Measurements from ENCODE around the gene KIFC3.
A peak's percentile ranks its signal among the peaks of the same experiment; 100 is the strongest.
"Not testable (repeated sequence)": the region's sequence is repeated elsewhere in the genome, so short reads cannot be mapped to it uniquely, and the experiment has no call there.

The KIFC3 gene

DNA sequence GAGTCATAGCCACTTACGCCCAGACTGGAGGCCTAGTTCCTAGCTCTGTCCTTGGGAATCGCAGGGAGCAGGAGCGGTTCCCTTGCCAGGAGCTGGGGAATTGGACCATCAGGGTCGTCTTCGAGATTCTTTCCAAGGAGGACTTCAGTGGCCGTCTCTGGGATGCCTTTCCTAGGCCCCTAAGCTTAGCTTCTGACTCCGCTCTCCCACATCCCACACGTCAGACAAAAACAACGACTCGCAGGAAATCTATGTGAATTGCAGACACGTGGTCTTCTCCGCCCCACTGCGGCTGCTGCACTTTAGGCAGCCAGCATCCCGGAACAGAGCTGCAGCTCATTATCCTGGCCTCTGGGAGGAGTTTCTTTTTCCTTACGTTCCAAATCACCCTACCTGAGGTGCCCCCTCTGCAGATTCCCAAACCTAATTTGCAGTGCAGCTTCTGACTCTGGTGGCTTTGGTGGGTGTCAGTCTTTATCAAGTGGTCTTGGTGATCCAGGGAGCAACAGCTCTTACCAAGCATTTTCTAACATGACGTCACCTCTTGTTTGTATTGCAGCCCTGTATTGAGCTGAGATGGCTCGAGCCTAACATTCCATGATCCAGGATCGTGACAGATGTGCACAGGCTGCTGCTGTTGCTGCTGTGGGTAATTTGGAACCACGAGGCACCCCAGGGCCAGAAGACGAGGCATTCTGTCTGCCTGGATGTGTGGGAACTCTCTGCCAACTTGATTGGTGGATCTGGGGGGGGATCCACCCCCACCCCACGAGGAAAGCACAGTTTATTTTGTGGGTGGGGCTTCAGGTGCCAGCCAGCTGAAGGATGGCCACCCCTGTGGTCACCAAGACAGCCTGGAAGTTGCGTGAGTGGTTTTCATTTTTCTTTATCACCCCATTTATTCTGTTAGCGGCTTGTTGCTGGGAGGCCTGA, 65.6 kb downstream of the KIFC3 start:
- H3K36me3 ChIP-seq (ENCODE audit: control insufficient read depth in 1 of 2, insufficient read depth in 2 of 2, low read length in 2 of 2), result peaks cover 0 to 4% of the 10 kb centered on the region in 2 donors
- H3K4me1 ChIP-seq (ENCODE audit: control insufficient read depth in 1 of 2, insufficient read depth in 2 of 2, low read length in 2 of 2), result peaks cover 0 to 21% of the 10 kb centered on the region in 2 donors
- no peaks in the 10 kb centered on the region for H3K27me3 ChIP-seq (ENCODE audit: low read depth, low read length)
- H3K4me3 ChIP-seq (ENCODE audit: low read depth in 1 of 2, low read length in 2 of 2), result peak overlapping the region; percentile 79 to 95
- peak overlapping the region; percentile 77 for H3K27ac ChIP-seq (ENCODE audit: low read length)
- H3K9me3 ChIP-seq (ENCODE audit: control insufficient read depth in 1 of 2, low read length in 2 of 2), result no peaks in the 10 kb centered on the region

DNA sequence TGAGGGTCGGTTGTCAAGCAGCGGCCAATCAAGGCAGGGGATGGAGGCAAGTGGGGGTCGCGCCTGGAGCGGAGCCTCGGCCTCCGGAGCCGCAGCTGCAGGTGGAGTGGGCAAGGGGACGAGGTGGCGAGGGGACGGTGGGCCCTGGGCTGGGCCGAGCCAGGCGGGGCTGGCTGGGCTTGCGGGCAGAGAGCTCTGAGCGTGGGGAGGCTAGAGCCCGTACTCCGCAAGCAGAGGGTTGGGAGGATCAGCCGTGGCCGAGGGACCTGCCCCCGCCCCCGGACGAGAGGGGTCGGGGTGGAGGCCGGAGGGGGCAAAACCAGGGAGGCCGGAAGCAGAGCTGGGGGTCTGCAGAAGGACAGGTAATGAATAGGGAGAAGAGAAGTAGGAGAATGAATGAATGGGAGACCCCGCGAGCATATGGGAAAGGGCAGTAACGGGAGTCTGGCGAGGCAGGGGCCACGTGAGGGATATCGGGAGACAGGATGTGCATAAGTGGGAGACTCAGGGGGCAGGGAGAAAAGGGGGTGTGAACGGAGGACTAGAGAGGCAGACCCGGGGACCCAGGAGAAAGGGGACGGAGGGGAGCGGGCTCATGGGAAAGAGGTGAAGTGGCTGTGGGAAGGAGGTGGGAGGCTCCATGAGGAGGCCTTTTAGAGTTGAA, 66.4 kb downstream of the KIFC3 start, which contains the start of gene KATNB1:
Gene KATNB1, plus strand, starts transcription at position 16 of the 664 bp plus-strand sequence. CDS start 1,474 bp downstream, outside the sequence.
- H3K9me3 ChIP-seq (ENCODE audit: control insufficient read depth in 1 of 2, low read length in 2 of 2), result no peaks in the 10 kb centered on the region

DNA sequence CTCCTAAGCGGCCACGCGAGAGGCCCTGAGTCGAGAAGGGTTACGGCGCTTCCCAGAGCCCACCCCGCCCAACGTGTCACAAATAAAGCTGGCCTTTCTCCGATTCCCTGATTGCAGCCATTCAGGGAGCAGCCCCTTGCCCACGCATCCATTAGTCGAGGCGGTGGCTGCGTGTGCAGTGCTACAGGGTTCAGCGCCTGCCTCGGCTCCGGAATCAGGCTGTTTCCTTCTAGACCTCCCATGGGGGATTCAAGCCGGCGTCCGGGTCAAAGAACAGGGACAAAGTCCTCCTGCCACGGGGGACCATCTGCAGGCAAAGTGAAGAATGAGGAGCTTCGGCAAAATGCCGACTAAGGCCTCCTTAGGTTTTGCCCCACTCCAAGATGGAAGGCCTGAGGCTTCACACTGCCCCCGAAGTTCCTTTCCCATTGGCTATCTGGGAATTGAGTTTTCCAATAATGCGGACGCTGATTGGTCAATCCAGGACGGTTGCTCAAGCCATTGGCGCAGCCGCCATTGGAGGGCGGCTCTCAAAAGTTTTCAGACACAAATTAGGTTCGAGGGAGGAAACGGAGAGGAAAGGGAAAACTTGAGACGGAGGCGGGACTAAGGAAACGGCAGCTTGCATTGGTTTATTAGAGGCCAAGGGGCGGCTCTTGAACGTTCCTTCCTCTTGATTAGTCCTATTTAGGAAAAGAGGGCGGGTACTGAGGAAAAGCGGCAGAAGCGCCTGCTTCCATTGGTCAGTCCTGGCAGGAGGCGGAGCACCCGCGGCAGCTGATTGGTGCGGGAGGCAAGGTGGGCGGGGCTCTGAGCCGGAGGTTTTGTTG, 67.2 kb downstream of the KIFC3 start:
- Histone ChIP-seq H3K27me3 (ENCODE audit: low read depth, low read length) (no peaks in the 10 kb centered on the region), H3K4me3 (ENCODE audit: low read depth in 1 of 2, low read length in 2 of 2) (peak overlapping the region; percentile 94 to 95), H3K9me3 (ENCODE audit: control insufficient read depth in 1 of 2, low read length in 2 of 2) (no peaks in the 10 kb centered on the region), H3K36me3 (ENCODE audit: control insufficient read depth in 1 of 2, insufficient read depth in 2 of 2, low read length in 2 of 2) (no peaks in the 10 kb centered on the region), H3K4me1 (ENCODE audit: control insufficient read depth in 1 of 2, insufficient read depth in 2 of 2, low read length in 2 of 2) (peaks cover 0 to 21% of the 10 kb centered on the region in 2 donors), H3K27ac (ENCODE audit: low read length) (peak overlapping the region; percentile 90)

More for the DNA sequence above, 66.4 kb downstream of the KIFC3 start, which contains the start of gene KATNB1:
- H3K36me3 ChIP-seq (ENCODE audit: control insufficient read depth in 1 of 2, insufficient read depth in 2 of 2, low read length in 2 of 2), result no peaks in the 10 kb centered on the region
- peaks cover 0 to 21% of the 10 kb centered on the region in 2 donors for H3K4me1 ChIP-seq (ENCODE audit: control insufficient read depth in 1 of 2, insufficient read depth in 2 of 2, low read length in 2 of 2)
- no peaks in the 10 kb centered on the region for H3K27me3 ChIP-seq (ENCODE audit: low read depth, low read length)
- peak within 1 kb of the TSS; percentile 90 for H3K27ac ChIP-seq (ENCODE audit: low read length)
- peak within 1 kb of the TSS; percentile 94 to 95 for H3K4me3 ChIP-seq (ENCODE audit: low read depth in 1 of 2, low read length in 2 of 2)

DNA sequence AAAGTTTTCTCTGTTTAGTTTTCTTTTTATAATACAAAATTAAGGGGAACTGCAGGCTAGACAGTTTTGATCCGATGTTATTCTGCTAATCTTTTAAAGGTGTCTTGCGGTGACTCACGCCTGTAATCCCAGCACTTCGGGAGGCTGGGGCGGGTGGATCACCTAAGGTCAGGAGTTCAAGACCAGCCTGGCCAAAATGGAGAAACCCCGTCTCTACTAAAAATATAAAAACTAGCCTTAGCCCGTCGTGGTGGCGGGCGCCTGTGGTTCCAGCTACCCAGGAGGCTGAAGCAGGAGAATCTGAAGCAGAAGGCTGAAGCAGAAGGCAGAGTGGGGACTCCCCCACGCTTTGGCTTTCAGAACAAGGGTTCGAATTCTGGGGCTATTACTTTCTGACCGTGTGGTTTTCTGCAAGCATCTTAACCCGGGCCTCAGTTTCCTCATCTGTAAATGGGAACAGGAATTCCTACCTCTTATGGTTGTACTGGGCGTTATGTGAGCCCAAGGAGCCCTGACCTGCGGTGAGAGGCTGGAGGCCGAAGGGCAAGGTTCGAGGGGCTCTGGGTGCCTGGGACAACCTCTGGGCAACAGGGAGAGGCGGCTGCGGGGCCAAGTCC, 67.9 kb downstream of the KIFC3 start:
- no peaks in the 10 kb centered on the region for H3K9me3 ChIP-seq (ENCODE audit: control insufficient read depth in 1 of 2, low read length in 2 of 2)
- peak overlapping the region; percentile 90 for H3K27ac ChIP-seq (ENCODE audit: low read length)
- peak overlapping the region; percentile 75 to 94 for H3K4me3 ChIP-seq (ENCODE audit: low read depth in 1 of 2, low read length in 2 of 2)
- peaks cover 0 to 21% of the 10 kb centered on the region in 2 donors for H3K4me1 ChIP-seq (ENCODE audit: control insufficient read depth in 1 of 2, insufficient read depth in 2 of 2, low read length in 2 of 2)
- no peaks in the 10 kb centered on the region for H3K36me3 ChIP-seq (ENCODE audit: control insufficient read depth in 1 of 2, insufficient read depth in 2 of 2, low read length in 2 of 2)
- no peaks in the 10 kb centered on the region for H3K27me3 ChIP-seq (ENCODE audit: low read depth, low read length)

DNA sequence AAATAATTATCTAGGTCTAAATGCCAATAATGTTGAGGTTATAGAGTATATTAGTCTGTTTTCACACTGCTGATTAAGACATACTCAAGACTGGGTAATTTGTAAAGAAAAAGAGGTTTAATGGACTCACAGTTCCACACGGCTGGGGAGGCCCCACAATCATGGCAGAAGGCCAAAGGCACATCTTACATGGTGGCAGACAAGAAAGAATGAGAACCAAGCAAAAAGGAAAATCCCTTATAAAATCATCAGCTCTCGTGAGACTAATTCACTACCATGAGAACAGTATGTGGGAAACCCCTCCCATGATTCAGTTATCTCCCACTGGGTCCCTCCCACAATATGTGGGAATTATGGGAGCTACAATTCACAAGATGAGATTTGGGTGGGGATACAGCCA, 69.6 kb downstream of the KIFC3 start:
- H3K27ac ChIP-seq (ENCODE audit: low read length), result no peak overlapping the region
- H3K27me3 ChIP-seq (ENCODE audit: low read depth, low read length), result no peaks in the 10 kb centered on the region

DNA sequence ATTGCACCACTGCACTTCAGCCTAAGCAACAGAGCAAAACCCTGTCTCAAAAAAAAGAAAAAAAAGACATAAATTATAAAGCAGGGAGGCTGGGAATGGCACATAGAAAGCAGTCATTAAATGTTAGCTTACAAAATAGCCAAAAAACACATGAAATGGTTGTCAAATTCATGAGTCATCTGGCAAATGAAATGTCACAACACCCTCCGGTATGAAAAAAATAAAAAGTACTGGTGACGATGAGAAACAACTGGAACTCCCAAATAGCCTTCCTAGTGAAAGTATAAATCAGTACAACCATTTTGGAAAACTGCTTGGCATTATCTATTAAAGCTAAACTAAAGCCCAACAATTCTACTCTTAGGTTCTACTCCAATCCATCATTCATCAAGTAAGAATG, 70.3 kb downstream of the KIFC3 start:
- Histone ChIP-seq H3K27ac (ENCODE audit: low read length) (no peak overlapping the region), H3K36me3 (ENCODE audit: control insufficient read depth in 1 of 2, insufficient read depth in 2 of 2, low read length in 2 of 2) (no peaks in the 10 kb centered on the region), H3K9me3 (ENCODE audit: control insufficient read depth in 1 of 2, low read length in 2 of 2) (no peaks in the 10 kb centered on the region), H3K27me3 (ENCODE audit: low read depth, low read length) (no peaks in the 10 kb centered on the region), H3K4me1 (ENCODE audit: control insufficient read depth in 1 of 2, insufficient read depth in 2 of 2, low read length in 2 of 2) (peaks cover 0 to 17% of the 10 kb centered on the region in 2 donors), H3K4me3 (ENCODE audit: low read depth in 1 of 2, low read length in 2 of 2) (no peak overlapping the region)

More for the DNA sequence above, 69.6 kb downstream of the KIFC3 start:
- H3K4me1 ChIP-seq (ENCODE audit: control insufficient read depth in 1 of 2, insufficient read depth in 2 of 2, low read length in 2 of 2), result peaks cover 0 to 21% of the 10 kb centered on the region in 2 donors
- no peaks in the 10 kb centered on the region for H3K9me3 ChIP-seq (ENCODE audit: control insufficient read depth in 1 of 2, low read length in 2 of 2)
- H3K4me3 ChIP-seq (ENCODE audit: low read depth in 1 of 2, low read length in 2 of 2), result no peak overlapping the region
- no peaks in the 10 kb centered on the region for H3K36me3 ChIP-seq (ENCODE audit: control insufficient read depth in 1 of 2, insufficient read depth in 2 of 2, low read length in 2 of 2)

DNA sequence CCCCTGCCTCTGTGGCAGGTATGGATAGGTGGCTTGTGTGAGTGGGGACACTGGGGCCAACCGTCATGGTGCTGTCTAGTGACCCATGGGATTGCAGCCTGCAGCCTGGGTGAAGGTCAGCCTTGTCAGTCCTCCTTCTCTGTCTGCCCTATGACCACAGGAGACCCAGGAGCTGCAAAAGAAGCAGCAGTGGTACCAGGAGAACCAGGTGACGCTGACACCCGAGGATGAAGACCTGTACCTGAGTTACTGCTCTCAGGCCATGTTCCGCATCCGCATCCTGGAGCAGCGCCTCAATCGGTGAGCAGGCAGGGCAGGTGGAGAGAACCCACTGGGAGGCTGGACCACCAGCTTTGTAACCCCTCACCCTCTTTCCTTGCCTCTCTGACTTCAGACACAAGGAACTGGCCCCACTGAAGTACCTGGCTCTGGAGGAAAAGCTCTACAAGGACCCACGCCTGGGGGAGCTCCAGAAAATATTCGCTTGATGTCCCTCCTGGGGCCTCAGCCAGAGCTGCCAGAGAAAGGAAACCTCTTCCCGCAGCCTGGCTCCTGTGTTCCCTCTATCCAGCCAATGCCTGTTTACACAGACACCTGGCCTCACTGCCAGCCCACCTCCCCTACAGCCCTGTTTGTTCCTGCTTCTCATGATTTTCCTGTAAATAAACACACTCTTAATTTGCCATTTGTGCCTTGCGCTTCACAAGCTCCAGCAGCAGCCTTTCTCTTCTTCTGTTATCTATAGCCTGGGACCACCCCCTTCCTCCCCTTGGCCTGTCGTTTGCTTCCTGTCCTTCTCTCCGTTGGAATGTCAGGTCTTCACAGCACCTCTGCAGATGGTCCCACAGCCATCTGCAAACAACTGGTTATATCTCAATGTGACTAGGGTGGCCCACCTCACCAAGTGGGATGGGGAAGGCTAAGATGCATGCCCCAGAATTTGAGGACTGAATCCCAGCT, 71.2 kb downstream of the KIFC3 start:
- Histone ChIP-seq H3K27me3 (ENCODE audit: low read depth, low read length) (no peaks in the 10 kb centered on the region), H3K4me1 (ENCODE audit: control insufficient read depth in 1 of 2, insufficient read depth in 2 of 2, low read length in 2 of 2) (peaks cover 0 to 8% of the 10 kb centered on the region in 2 donors), H3K27ac (ENCODE audit: low read length) (no peak overlapping the region), H3K36me3 (ENCODE audit: control insufficient read depth in 1 of 2, insufficient read depth in 2 of 2, low read length in 2 of 2) (no peaks in the 10 kb centered on the region), H3K4me3 (ENCODE audit: low read depth in 1 of 2, low read length in 2 of 2) (no peak overlapping the region), H3K9me3 (ENCODE audit: control insufficient read depth in 1 of 2, low read length in 2 of 2) (no peaks in the 10 kb centered on the region)

DNA sequence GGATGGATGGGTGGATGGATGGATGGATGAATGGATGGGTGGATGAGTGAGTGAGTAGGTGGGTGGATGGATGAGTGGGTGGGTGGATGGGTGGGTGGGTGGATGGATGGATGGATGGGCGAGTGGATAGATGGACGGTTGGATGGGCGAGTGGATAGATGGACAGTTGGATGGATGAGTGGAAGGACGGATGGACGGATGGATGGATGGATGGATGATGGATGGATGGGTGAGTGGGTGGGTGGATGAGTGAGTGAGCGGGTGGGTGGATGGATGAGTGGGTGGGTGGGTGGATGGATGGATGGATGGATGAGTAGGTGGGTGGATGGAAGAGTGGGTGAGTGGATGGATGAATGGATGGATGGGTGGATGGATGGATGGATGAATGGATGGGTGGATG, 72.4 kb downstream of the KIFC3 start:
- H3K27ac ChIP-seq (ENCODE audit: low read length); H3K27me3 ChIP-seq (ENCODE audit: low read depth, low read length); H3K9me3 ChIP-seq (ENCODE audit: control insufficient read depth in 1 of 2, low read length in 2 of 2); H3K4me1 ChIP-seq (ENCODE audit: control insufficient read depth in 1 of 2, insufficient read depth in 2 of 2, low read length in 2 of 2); H3K36me3 ChIP-seq (ENCODE audit: control insufficient read depth in 1 of 2, insufficient read depth in 2 of 2, low read length in 2 of 2); H3K4me3 ChIP-seq (ENCODE audit: low read depth in 1 of 2, low read length in 2 of 2): not testable (repeated sequence)

DNA sequence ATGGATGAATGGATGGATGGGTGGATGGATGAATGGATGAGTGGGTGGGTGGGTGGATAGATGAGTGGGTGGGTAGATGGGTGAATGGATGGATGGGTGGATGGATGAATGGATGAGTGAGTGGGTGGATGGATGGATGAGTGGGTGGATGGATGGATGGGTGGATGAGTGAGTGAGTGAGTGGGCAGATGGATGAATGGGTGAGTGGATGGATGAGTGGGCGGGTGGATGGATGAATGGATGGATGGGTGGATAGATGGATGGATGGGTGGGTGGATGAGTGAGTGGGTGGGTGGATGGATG, 73.2 kb downstream of the KIFC3 start:
- Histone ChIP-seq H3K27ac (ENCODE audit: low read length) (no peak overlapping the region), H3K9me3 (ENCODE audit: control insufficient read depth in 1 of 2, low read length in 2 of 2) (no peaks in the 10 kb centered on the region), H3K27me3 (ENCODE audit: low read depth, low read length) (no peaks in the 10 kb centered on the region), H3K36me3 (ENCODE audit: control insufficient read depth in 1 of 2, insufficient read depth in 2 of 2, low read length in 2 of 2) (no peaks in the 10 kb centered on the region), H3K4me1 (ENCODE audit: control insufficient read depth in 1 of 2, insufficient read depth in 2 of 2, low read length in 2 of 2) (no peaks in the 10 kb centered on the region), H3K4me3 (ENCODE audit: low read depth in 1 of 2, low read length in 2 of 2) (no peak overlapping the region)

All from muscle layer of duodenum (tissue), 2 donors.